ENCODE measurements around the gene SIX2.

Gene SIX2

GRCh38 chr2:45014831-45015230 lies 5.6 kb upstream of the SIX2 start:
- no peak for DNase-seq

GRCh38 chr2:45014016-45014702 lies 4.9 kb upstream of the SIX2 start:
- DNase-seq, result no peak

DNA sequence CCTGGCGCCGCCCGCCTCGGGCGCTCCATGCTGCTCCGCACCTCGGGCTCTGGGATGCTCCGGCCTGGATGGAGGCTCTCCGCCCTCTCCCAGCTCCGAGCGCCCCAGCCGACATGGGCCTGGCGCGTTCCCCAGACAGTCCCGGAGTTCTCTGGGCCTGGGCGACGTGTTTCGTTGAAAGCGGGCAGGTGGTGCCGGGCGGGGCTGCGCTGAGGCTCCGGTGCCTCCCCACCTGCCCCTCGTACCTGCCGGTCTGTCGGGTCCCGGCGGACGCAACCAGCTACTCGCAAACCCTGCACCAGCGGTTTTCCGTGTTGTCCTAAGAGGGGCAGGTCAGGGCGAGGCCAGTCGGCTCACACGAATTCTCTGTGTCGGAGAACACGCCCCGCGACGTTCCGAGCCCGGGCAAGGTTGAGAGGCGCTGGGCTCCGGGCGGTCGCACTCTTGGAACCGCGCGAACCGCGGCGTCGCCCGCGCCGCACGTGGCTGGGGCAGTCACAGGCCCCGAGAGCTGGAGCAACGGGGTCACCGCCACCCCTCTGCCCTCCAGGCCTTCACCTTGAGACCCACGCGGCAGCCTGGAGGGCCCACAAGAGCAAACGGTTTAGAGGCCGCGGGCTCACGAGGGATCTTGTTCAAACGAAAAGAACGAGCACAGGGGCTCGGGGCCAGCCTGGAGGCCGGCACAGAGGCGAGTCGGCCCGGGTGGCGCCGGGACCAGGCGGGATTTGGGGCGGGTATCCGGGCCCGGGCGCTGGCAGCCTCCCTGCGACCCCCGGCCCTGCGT lies 4.2 kb upstream of the SIX2 start:
- DNase-seq, result no peak

DNA sequence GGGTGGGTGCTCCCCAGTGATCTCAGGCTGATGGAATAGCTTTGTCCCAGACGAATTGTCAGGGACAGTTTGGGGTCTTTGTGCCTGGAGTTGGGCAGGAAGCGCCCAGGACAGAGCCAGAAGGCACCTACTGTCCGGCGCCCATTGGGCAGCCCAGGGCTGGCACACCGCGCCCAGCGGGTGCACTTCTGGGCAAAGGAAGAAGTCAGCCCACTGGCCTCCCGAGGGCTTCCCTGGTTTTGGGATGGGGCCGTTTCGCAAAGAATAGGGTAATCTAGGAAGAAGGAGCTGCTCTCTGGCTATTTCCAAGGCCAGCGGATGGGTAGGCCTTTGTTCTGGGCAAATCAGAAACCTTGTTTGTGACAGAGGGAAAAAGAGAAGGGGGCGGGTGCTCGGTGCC lies 3.5 kb upstream of the SIX2 start:
- DNase-seq, result no peak

DNA sequence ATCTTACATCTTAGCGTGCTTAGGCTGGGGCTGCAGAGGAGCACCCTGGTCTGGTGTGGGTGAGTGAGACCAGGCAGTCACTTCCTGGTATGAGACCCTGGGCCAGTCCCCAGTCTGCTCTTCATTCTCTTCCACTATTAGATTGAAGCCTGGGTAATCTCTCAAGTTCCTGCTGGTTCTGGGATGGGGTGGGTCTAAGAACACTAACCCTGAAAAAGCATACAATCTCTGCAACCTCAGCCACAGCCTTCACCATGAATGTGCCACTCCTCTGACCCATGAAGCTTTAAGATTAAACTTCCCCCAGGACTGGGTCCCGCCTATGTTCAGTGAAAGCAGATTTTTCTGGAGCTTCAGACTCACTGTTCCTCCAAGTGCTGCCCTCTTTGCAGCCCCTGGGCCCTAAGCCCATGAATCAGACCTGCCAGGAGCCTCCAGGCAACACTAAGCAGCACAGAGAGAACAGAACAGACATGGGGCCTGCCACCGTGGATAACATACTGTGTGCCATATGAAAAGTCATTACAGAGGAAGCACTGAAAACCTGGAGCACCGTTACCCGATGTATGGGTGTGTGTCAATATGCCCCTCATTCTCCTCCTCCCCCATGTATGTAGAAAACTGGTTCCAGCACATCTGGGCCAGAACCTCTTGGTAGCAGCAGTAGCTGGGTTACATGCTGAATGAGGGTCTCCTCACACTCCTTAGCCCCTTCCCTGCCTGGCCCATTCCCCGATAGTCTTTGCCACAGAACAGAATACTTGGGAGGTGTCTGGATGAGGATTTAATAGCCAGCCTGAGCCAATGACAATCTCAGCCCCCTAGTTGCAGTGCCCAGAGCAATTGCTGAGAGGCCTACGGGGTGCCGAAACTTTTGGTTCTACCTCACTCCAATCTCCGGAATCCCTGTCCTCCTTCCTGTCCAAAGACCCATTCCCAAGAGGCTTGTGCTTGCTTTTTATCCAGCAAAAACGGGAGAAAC lies 2.7 kb upstream of the SIX2 start:
- DNase-seq, result no peak

GRCh38 chr2:45011121-45011520 lies 1.9 kb upstream of the SIX2 start:
- no peak for DNase-seq

- no peak for DNase-seq
Observed at GRCh38 chr2:45010702-45011012, 1.4 kb upstream of the SIX2 start.

DNA sequence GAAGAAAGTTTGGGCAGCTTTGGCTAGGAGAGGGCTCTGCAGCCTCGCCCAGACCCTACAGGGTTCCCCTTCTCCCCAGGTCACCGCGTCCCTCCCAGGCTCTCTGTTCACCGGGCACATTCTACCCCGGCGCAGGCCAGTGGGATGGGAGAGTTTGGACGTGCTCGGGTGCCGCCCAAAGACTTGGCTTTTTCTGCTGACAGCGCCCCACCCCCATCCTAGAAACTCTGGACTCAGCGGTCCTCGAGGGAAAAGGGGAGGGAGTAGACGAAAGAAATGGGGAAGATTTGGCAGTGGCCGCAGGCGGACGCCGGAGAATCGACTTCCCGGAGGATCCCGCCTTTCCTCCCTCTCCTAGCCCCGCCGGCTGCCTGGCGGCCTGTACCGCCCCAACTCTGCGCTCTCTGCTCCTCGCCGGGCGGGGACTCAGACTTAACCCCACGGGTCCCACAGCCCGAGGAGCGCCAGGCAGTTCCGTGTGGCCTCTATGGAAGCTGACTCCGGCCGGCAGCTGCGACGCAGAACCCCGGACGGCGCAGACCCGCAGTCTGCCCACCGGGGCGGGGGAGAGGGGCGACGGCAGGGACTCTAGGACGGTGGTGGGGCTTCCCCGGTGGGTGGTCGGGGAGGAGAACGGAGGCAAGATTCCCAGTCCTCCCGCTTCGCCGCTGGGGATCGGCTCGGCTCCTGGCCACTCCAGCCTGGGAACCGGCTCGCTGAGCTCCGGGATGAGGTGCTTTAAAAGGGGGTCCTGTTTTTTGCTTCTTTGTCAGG lies 863 bp upstream of the SIX2 start:
- DNase-seq, result no peak

DNA sequence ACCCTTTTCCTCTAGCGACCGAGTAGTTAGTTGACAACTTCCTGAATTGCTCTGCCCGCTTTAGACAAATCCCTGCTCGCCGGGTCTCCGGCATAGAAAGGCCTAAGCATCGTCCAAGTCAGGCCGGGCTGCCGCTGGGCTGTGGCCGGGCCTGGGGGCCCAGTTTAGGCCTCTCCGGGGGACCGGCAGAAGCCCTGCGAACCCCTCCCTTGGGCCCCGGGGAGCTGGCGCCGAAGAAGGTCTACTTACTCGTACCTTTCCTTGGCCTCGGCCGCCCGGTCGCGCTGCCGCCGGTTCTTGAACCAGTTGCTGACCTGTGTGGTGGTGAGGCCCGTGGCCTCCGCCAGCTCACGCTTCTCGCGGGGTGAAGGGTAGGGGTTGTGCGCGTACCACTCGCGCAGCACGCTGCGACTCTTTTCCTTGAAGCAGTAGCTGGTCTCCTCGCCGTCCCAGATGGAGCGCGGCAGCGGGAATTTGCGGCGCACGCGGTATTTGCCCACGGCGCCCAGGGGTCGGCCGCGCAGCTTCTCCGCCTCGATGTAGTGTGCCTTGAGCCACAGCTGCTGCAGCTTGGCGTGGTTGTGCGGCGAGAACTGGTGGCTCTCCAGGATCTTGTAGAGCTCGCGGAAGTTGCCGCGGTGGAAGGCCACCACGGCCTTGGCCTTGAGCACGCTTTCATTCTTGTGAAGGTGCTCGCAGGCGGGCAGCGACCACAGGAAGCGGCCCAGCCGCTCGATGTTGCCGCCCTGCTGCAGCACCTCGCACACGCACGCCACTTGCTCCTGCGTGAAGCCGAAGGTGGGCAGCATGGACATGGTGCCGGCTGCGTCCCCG lies 739 bp downstream of the SIX2 start:
- DNase-seq, result no peak

GRCh38 chr2:45007961-45008295 lies 1.3 kb downstream of the SIX2 start:
- DNase-seq, result no peak

GRCh38 chr2:45006942-45007287 lies 2.3 kb downstream of the SIX2 start:
- DNase-seq, result no peak

- DNase-seq, result no peak
Observed at GRCh38 chr2:45006041-45006941, 3.0 kb downstream of the SIX2 start.

GRCh38 chr2:45005261-45006002 lies 3.8 kb downstream of the SIX2 start:
- DNase-seq, result no peak

- no peak for DNase-seq
Observed at GRCh38 chr2:45004562-45005191, 4.6 kb downstream of the SIX2 start.

DNA sequence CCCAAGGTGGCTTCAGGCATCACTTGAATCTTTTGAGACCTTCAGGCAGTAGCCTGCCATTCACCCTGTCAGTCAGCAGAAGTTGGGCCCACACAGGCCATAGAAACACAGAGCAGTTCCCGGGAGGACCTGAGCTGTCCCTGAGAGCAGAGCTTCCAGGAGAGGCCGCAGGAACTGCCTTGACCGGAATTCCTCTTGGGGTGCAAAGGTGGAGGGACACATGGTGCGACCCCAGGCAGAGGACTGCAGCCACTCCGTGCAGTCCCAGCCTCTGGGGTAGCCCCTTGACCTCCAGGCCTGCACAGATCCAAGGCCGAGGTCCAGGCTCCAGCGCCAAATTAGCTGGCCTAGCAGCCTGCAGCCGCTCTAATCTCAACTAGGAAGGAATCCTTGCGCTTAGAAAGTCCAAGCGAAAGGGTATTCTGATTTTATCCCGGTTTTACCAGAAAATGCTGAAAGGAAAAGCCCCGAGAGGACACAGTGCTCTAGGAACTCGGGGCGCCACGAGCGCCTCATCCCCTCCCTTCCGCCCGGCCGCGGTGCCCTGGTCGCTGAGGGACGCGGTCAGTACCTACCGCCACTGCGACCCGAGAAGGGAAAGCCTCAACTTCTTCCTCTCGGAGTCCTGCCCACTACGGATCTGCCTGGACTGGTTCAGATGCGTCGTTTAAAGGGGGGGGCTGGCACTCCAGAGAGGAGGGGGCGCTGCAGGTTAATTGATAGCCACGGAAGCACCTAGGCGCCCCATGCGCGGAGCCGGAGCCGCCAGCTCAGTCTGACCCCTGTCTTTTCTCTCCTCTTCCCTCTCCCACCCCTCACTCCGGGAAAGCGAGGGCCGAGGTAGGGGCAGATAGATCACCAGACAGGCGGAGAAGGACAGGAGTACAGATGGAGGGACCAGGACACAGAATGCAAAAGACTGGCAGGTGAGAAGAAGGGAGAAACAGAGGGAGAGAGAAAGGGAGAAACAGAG lies 5.4 kb downstream of the SIX2 start:
- DNase-seq, result no peak

DNA sequence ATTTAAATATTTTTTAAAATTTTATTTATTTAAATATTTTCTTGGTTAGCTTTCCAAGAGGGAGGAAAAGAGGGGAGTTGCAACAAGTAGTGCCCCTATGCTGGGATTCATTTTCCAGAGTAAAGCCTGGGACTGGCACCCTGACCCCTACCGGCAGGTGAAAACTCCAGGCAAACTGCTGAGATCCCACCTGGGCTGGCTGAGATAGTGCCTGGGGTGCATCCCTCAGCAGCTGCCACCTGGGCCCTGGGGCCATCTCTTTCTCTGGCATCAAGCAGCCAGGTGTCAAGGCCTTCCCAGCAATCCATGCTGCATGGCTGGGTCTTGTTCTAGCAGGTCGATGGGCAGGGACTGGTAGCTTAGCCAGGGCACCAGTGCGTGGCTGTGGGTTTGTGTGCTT lies 6.6 kb downstream of the SIX2 start:
- DNase-seq, result no peak

DNA sequence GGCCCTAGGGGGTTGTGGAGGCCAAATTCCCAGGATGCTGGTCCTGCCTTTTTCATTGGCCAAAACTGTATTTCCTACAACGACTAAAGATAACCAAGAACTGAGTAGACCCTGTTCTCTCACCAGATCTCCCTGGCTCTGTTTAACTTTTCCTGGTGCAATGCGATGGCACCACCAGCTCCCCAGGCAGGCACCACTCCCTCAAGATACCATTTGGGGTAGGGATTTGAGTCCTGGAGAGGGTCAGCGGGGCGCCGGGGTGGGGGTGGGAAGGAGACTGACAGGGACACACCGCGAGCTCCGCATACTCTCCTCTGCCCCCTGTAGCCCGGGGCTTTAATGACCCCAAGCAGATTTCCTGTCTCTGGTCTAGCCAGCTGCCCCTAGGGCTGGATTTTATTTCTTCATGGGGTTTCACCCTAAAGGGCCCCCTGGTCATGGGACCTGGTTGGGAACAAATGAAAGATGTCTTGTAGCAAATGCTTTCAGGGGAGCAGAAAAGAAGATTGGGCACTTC lies 7.3 kb downstream of the SIX2 start:
- DNase-seq, result no peak

All from CD4-positive, alpha-beta T cell treated with Interferon gamma for 1 hour (primary cell).